Coronary artery (tissue), 2 donors: Measurements from ENCODE around the gene ADAMTS8.
A peak's percentile ranks its signal among the peaks of the same experiment; 100 is the strongest.

Experiments used
- DNase-seq: peaks from one replicate; pipeline ENCODE4 v3.0.0-alpha.2; 2017; ENCODE audit warnings: low spot score
- H3K27ac ChIP-seq, 2 donors: fragments of 200-600 bp; sonication (generic); one replicate each; pipeline ENCODE4 v1.5.1; 2016 to 2019
- H3K4me3 ChIP-seq: fragments of 200-600 bp; sonication (generic); 2 replicates; pipeline ENCODE4 v1.5.1; 2016; ENCODE audit warnings: mild to moderate bottlenecking, moderate library complexity
- TF ChIP-seq, protein P1 (sequence below): fragments of 200-600 bp; sonication (generic); IDR thresholded peaks from one replicate; pipeline ENCODE4 v1.5.1; 2019; ENCODE audit warnings: antibody characterized with exemption

The ADAMTS8 gene

DNA sequence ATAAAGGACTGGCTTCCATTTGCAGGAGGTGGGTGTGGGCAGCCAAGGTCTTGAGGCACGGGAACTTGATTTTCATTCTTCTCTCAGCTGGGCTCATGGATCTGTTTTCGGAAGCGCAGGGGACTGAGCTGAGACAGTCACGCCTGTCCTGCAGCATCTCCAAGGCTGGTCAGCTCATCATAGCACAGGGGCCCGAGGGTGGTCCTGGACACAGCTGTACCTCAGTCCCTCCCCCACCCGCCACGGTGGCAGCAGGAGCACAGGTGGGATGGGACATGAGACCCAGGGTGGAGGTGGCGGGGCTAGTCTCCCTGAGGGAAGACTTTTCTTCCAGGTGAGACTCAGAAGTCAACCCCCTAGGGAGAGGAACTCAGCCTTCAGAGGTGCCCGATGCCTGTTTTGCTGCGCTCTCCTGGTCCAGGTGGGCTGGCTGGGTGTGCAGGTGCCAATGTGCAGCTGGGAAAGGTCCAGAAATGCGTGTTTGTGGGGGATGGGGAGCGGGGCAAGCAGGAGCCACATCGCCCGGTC lies 3.7 kb downstream of the ADAMTS8 start:
- TF ChIP-seq, protein P1, sequence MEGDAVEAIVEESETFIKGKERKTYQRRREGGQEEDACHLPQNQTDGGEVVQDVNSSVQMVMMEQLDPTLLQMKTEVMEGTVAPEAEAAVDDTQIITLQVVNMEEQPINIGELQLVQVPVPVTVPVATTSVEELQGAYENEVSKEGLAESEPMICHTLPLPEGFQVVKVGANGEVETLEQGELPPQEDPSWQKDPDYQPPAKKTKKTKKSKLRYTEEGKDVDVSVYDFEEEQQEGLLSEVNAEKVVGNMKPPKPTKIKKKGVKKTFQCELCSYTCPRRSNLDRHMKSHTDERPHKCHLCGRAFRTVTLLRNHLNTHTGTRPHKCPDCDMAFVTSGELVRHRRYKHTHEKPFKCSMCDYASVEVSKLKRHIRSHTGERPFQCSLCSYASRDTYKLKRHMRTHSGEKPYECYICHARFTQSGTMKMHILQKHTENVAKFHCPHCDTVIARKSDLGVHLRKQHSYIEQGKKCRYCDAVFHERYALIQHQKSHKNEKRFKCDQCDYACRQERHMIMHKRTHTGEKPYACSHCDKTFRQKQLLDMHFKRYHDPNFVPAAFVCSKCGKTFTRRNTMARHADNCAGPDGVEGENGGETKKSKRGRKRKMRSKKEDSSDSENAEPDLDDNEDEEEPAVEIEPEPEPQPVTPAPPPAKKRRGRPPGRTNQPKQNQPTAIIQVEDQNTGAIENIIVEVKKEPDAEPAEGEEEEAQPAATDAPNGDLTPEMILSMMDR: no peak
- H3K27ac ChIP-seq: no peak overlapping the region
- H3K4me3 ChIP-seq: no peak overlapping the region
- no peak for DNase-seq

GRCh38 chr11:130423541-130424142 lies 4.8 kb downstream of the ADAMTS8 start:
- no peak overlapping the region for H3K27ac ChIP-seq
- no peak overlapping the region for H3K4me3 ChIP-seq
- TF ChIP-seq, protein P1: no peak
- no peak for DNase-seq

DNA sequence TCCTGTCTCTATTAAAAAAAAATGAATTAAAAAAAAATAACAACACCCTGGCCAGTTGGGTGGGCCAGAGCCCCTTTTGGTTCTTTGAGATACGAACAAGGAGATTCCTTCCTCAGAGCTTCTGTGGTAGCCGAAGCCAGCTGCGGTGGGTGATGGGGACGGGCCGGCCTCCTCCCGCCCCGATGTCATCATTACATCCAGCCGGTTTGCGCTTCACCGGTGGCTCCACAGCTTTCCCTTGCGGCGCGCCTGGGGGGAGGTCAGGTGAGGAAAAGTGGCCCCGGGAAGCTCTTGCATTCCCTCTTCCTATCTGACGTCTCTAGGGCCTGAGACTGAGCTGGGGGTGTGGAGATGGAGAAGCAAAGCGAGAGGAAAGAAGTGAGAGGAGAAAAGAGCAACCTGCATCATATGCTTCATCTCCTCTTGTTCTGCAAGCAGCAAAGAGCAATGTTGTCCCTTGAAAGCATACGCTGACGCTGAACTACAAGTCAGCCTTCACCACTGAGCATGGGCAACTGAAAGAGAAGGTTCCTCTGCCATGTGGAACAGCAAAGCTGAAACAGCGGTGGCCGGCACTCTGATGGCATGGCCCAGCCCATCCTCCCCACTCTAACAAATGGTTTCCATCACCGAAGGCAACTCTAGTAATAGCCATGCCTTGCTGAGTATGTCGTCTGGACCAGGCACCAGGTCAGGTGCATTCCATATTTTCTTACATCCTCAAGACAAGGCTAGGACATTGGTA lies 6.0 kb downstream of the ADAMTS8 start:
- Histone ChIP-seq H3K4me3 (no peak overlapping the region), H3K27ac (no peak overlapping the region)
- no peak for DNase-seq
- TF ChIP-seq, protein P1: no peak

- TF ChIP-seq, protein P1: no peak
- no peak overlapping the region for H3K27ac ChIP-seq
- H3K4me3 ChIP-seq: no peak overlapping the region
- DNase-seq: no peak
Measured at GRCh38 chr11:130421697-130422096, 6.7 kb downstream of the ADAMTS8 start.

DNA sequence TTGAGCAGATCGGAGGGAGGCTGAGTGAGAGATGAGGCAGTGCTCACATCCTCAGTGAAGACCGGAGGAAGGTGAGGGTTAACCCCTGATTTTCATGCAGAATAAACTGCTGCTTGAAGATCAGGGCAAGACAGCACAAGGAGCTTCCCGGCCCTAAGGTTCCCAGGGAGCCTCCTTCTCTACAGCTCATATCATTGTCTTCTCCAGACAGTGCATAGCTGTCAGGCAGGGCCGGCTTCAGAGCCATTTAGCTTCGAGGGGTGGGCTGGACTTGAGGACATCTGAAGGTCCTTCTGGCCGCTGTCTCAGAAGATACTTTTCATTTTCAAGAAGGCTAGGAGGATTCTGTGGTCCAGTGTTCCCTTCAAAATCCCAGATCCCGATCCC lies 7.2 kb downstream of the ADAMTS8 start:
- peak overlapping the region in 1 of 2 donors; percentile 47 for H3K27ac ChIP-seq
- TF ChIP-seq, protein P1: no peak
- no peak overlapping the region for H3K4me3 ChIP-seq
- DNase-seq: no peak

GRCh38 chr11:130420478-130421198 lies 7.8 kb downstream of the ADAMTS8 start:
- Histone ChIP-seq H3K4me3 (no peak overlapping the region), H3K27ac (peak overlapping the region in 1 of 2 donors; percentile 47)
- TF ChIP-seq, protein P1: no peak
- DNase-seq: no peak
